SK-N-MC (cell line): ENCODE results near the gene FOXO3B.
"Not testable (repeated sequence)": the region's sequence is repeated elsewhere in the genome, so short reads cannot be mapped to it uniquely, and the experiment has no call there.

Experiments used
- EZH2 ChIP-seq: fragments of 200-600 bp; sonication (generic); IDR thresholded peaks from one replicate; pipeline ENCODE4 v1.6.1; 2017; ENCODE audit warnings: antibody characterized with exemption
- FOXP2 ChIP-seq: optimal IDR thresholded peaks from 2 replicates; pipeline ENCODE3; 2011; ENCODE audit warnings: mild to moderate bottlenecking, moderate library complexity; ENCODE audit not compliant: insufficient read depth; ENCODE audit errors: extremely low read length, control extremely low read depth
- POLR2AphosphoS5 ChIP-seq: IDR thresholded peaks from 2 replicates; pipeline ENCODE4 v1.6.1; 2012; ENCODE audit warnings: mild to moderate bottlenecking, low read depth, low read length, borderline replicate concordance

GRCh38 chr17:18667535-18667934 lies 14.6 kb downstream of the FOXO3B start:
- TF ChIP-seq EZH2, POLR2AphosphoS5, FOXP2: not testable (repeated sequence)
